H9 (cell line): Measurements from ENCODE around the gene MSH3. TPM values are rescaled to one million over a fixed set of nuclear protein-coding genes. Genes with fewer than 3 reads are reported as not detected.

Source experiments
- DNase-seq: peaks from one replicate; pipeline ENCODE4 v3.0.0-alpha.2; 2017
- H2AFZ ChIP-seq: one replicate; pipeline ENCODE4 v1.6.1; 2013; ENCODE audit warnings: mild to moderate bottlenecking, low read length, control low read depth, moderate library complexity
- H2AK5ac ChIP-seq: 2 replicates; pipeline ENCODE4 v1.6.1; 2013; ENCODE audit warnings: low read length, control low read depth, mixed read lengths; ENCODE audit not compliant: insufficient read length
- H2BK120ac ChIP-seq: one replicate; pipeline ENCODE4 v1.6.1; 2013; ENCODE audit warnings: low read depth, mild to moderate bottlenecking, low read length, control low read depth, inconsistent platforms; ENCODE audit not compliant: poor library complexity, severe bottlenecking
- H2BK12ac ChIP-seq: 2 replicates; pipeline ENCODE4 v1.6.1; 2013; ENCODE audit warnings: low read length, control low read depth, mixed read lengths, low read depth; ENCODE audit not compliant: insufficient read length
- H2BK15ac ChIP-seq: 2 replicates; pipeline ENCODE4 v1.6.1; 2013; ENCODE audit warnings: low read depth, low read length, control low read depth
- H2BK20ac ChIP-seq: one replicate; pipeline ENCODE4 v1.6.1; 2013; ENCODE audit warnings: low read depth, mild to moderate bottlenecking, low read length, control low read depth, inconsistent platforms; ENCODE audit not compliant: poor library complexity, severe bottlenecking
- H2BK5ac ChIP-seq: 2 replicates; pipeline ENCODE4 v1.6.1; 2013; ENCODE audit warnings: low read length, control low read depth, mixed read lengths; ENCODE audit not compliant: insufficient read length
- H3K14ac ChIP-seq: 2 replicates; pipeline ENCODE4 v1.6.1; 2013; ENCODE audit warnings: low read length, control low read depth; ENCODE audit not compliant: insufficient read depth
- H3K18ac ChIP-seq: 2 replicates; pipeline ENCODE4 v1.6.1; 2013; ENCODE audit warnings: low read depth, mild to moderate bottlenecking, mixed read lengths, low read length, control low read depth; ENCODE audit not compliant: insufficient read length
- H3K23ac ChIP-seq: 2 replicates; pipeline ENCODE4 v1.6.1; 2013; ENCODE audit warnings: low read length, control low read depth, mixed read lengths, low read depth; ENCODE audit not compliant: insufficient read length
- H3K23me2 ChIP-seq: 2 replicates; pipeline ENCODE4 v1.6.1; 2013; ENCODE audit warnings: low read depth, mild to moderate bottlenecking, mixed read lengths, low read length, control low read depth; ENCODE audit not compliant: insufficient read length, poor library complexity, severe bottlenecking
- H3K27ac ChIP-seq: 2 replicates; pipeline ENCODE4 v1.5.1; 2013; ENCODE audit warnings: low read length, control low read depth, mixed read lengths, low read depth; ENCODE audit not compliant: insufficient read length
- H3K27me3 ChIP-seq: 2 replicates; pipeline ENCODE4 v1.6.1; 2013; ENCODE audit warnings: low read length, control low read depth, inconsistent platforms; ENCODE audit not compliant: insufficient read depth
- H3K4ac ChIP-seq: 2 replicates; pipeline ENCODE4 v1.6.1; 2013; ENCODE audit warnings: low read depth, mild to moderate bottlenecking, control low read depth, inconsistent platforms, low read length, moderate library complexity
- H3K4me1 ChIP-seq: 2 replicates; pipeline ENCODE4 v1.6.1; 2013; ENCODE audit warnings: low read length, control low read depth, inconsistent platforms; ENCODE audit not compliant: insufficient read depth
- H3K4me2 ChIP-seq: 2 replicates; pipeline ENCODE4 v1.6.1; 2013; ENCODE audit warnings: low read length, control low read depth, mixed read lengths; ENCODE audit not compliant: insufficient read length, insufficient read depth
- H3K56ac ChIP-seq: 2 replicates; pipeline ENCODE4 v1.6.1; 2013; ENCODE audit warnings: low read depth, mild to moderate bottlenecking, mixed read lengths, low read length, control low read depth; ENCODE audit not compliant: insufficient read length
- H3K79me1 ChIP-seq: 2 replicates; pipeline ENCODE4 v1.6.1; 2013; ENCODE audit warnings: low read depth, mild to moderate bottlenecking, moderate library complexity, low read length, control low read depth, inconsistent platforms; ENCODE audit not compliant: insufficient read depth, poor library complexity, severe bottlenecking
- H3K79me2 ChIP-seq: 2 replicates; pipeline ENCODE4 v1.6.1; 2013; ENCODE audit warnings: low read length, control low read depth, inconsistent platforms; ENCODE audit not compliant: insufficient read depth
- H3K9ac ChIP-seq: 2 replicates; pipeline ENCODE4 v1.6.1; 2013; ENCODE audit warnings: low read length, control low read depth, mixed read lengths; ENCODE audit not compliant: insufficient read length; ENCODE audit errors: extremely low read depth
- H3K9me3 ChIP-seq: one replicate; pipeline ENCODE4 v1.6.1; 2013; ENCODE audit warnings: low read depth, low read length, inconsistent platforms; ENCODE audit not compliant: control insufficient read depth
- H3T11ph ChIP-seq: one replicate; pipeline ENCODE4 v1.6.1; 2013; ENCODE audit warnings: mild to moderate bottlenecking, low read length, control low read depth, inconsistent platforms
- H4K20me1 ChIP-seq: one replicate; pipeline ENCODE4 v1.6.1; 2013; ENCODE audit not compliant: control insufficient read depth, insufficient read length, insufficient read depth
- H4K5ac ChIP-seq: 2 replicates; pipeline ENCODE4 v1.6.1; 2013; ENCODE audit warnings: low read depth, mild to moderate bottlenecking, mixed read lengths, low read length, control low read depth; ENCODE audit not compliant: insufficient read length
- H4K8ac ChIP-seq: replicated peaks from 2 replicates; pipeline ENCODE4 v1.6.1; 2013; ENCODE audit warnings: low read length, control low read depth, mixed read lengths, low read depth; ENCODE audit not compliant: insufficient read length
- H4K91ac ChIP-seq: 2 replicates; pipeline ENCODE4 v1.6.1; 2013; ENCODE audit warnings: low read depth, mild to moderate bottlenecking, moderate library complexity, mixed read lengths, low read length, control low read depth; ENCODE audit not compliant: insufficient read length
- H3K27ac Mint-ChIP-seq, 3 experiments: 2 replicates in 2 of 3; 3 replicates in 1 of 3; pipeline ENCODE4 v1.8.0; 2020 to 2021; ENCODE audit warnings: mixed read lengths in 3 of 3, mild to moderate bottlenecking in 1 of 3, moderate library complexity in 1 of 3
- H3K27me3 Mint-ChIP-seq: 2 replicates; pipeline ENCODE4 v1.8.0; 2021; ENCODE audit warnings: low read depth, mild to moderate bottlenecking, moderate library complexity, mixed read lengths
- H3K36me3 Mint-ChIP-seq, 3 experiments: 2 replicates in 2 of 3; 3 replicates in 1 of 3; pipeline ENCODE4 v1.8.0; 2020 to 2021; ENCODE audit warnings: low read depth in 3 of 3, mixed read lengths in 3 of 3; ENCODE audit not compliant: insufficient read depth in 1 of 3
- H3K4me1 Mint-ChIP-seq, 2 experiments: 2 replicates each; pipeline ENCODE4 v1.8.0; 2020; ENCODE audit warnings: mixed read lengths in 2 of 2
- H3K4me3 Mint-ChIP-seq, 2 experiments: 2 replicates in 1 of 2; 3 replicates in 1 of 2; pipeline ENCODE4 v1.8.0; 2020 to 2021; ENCODE audit warnings: mild to moderate bottlenecking in 2 of 2, mixed read lengths in 2 of 2, moderate library complexity in 1 of 2
- H3K9me3 Mint-ChIP-seq, 2 experiments: 2 replicates in 1 of 2; 3 replicates in 1 of 2; pipeline ENCODE4 v1.8.0; 2020; ENCODE audit warnings: mild to moderate bottlenecking in 2 of 2, mixed read lengths in 2 of 2, moderate library complexity in 1 of 2
- CTCF ChIP-seq: fragments of 200-600 bp; sonication (generic); conservative IDR thresholded peaks from 3 replicates; pipeline ENCODE4 v1.8.0; 2021; ENCODE audit warnings: antibody characterized with exemption, mild to moderate bottlenecking
- WGBS: extraction: QIAGEN DNeasy Blood & Tissue Kit; methylation state at CpG from one replicate; pipeline ENCODE4 v1.1.7; 2013; ENCODE audit warnings: missing lambda C conversion rate, low lambda C conversion rate, mixed read lengths; ENCODE audit not compliant: insufficient read length; ENCODE audit errors: extremely low coverage; 5-methylcytosine and 5-hydroxymethylcytosine counted together
- total RNA-seq: library from RNA; stranded (reverse); gene quantifications from 2 replicates; pipeline ENCODE4 v1.2.1, GENCODE V29; 2021

Gene MSH3
- total RNA-seq, 1 experiment from 2014 or later = 17.3 TPM

GRCh38 chr5:80790698-80791097 is 136.2 kb downstream of the MSH3 start:
- TF ChIP-seq CTCF = no peak
- no peak overlapping the region for H3K4ac ChIP-seq
- Mint-ChIP-seq H3K4me3 (no peak overlapping the region), H3K36me3 (peaks cover 0 to 4% (median 0%) of the 10 kb centered on the region in 3 experiments; a peak in 2 of 7 replicates), H3K4me1 (no peaks in the 10 kb centered on the region), H3K27me3 (no peaks in the 10 kb centered on the region), H3K9me3 (no peaks in the 10 kb centered on the region), H3K27ac (no peak overlapping the region)
- H3K27ac ChIP-seq = no peak overlapping the region
- H4K20me1 ChIP-seq = no peaks in the 10 kb centered on the region
- H2BK5ac ChIP-seq = no peak overlapping the region
- H2BK12ac ChIP-seq = no peak overlapping the region
- no peak overlapping the region for H2AFZ ChIP-seq
- no peak overlapping the region for H3K23ac ChIP-seq
- no peak overlapping the region for H3K56ac ChIP-seq
- no peaks in the 10 kb centered on the region for H3K79me2 ChIP-seq
- no peaks in the 10 kb centered on the region for H3K9me3 ChIP-seq
- no peak overlapping the region for H2BK15ac ChIP-seq
- no peaks in the 10 kb centered on the region for H3K79me1 ChIP-seq
- no peaks in the 10 kb centered on the region for H3K23me2 ChIP-seq
- no peak overlapping the region for H4K8ac ChIP-seq
- DNase-seq = no peak
- no peak overlapping the region for H3K9ac ChIP-seq
- no CpG with 5 or more reads among the region's 3 CpGs for WGBS
- H2BK120ac ChIP-seq = no peak overlapping the region
- no peak overlapping the region for H3T11ph ChIP-seq
- no peak overlapping the region for H3K18ac ChIP-seq
- no peak overlapping the region for H4K5ac ChIP-seq
- H2BK20ac ChIP-seq = no peak overlapping the region
- no peak overlapping the region for H2AK5ac ChIP-seq
- H3K4me1 ChIP-seq = peaks cover 2% of the 10 kb centered on the region; the same call in 1 of the 2 replicates
- H3K4me2 ChIP-seq = no peak overlapping the region
- H3K27me3 ChIP-seq = no peaks in the 10 kb centered on the region
- no peak overlapping the region for H4K91ac ChIP-seq
- no peak overlapping the region for H3K14ac ChIP-seq
